Peyer's patch (tissue), 4 donors: ENCODE results near the gene KCTD10. TPM values are rescaled to one million over a fixed set of nuclear protein-coding genes. Genes with fewer than 3 reads are reported as not detected.
A peak's percentile ranks its signal among the peaks of the same experiment; 100 is the strongest.

Experiments
- DNase-seq, 3 donors: peaks; one replicate each; pipeline ENCODE4 v3.0.0-alpha.2; 2017 to 2019
- H3K27ac ChIP-seq, 4 donors: fragments of 200-600 bp; sonication (generic); one replicate each; pipeline ENCODE4 v1.5.1; 2016 to 2019
- H3K27me3 ChIP-seq, 2 donors: fragments of 200-600 bp; sonication (generic); one replicate each; pipeline ENCODE4 v1.5.1; 2019
- H3K36me3 ChIP-seq, 3 donors: fragments of 200-600 bp; sonication (generic); one replicate each; pipeline ENCODE4 v1.5.1; 2016 to 2019
- H3K4me1 ChIP-seq, 4 donors: fragments of 200-600 bp; sonication (generic); one replicate each; pipeline ENCODE4 v1.5.1; 2016 to 2019
- H3K4me3 ChIP-seq, 4 donors: fragments of 200-600 bp; sonication (generic); 1 replicate in 3 of 4; 2 replicates in 1 of 4; pipeline ENCODE4 v1.5.1; 2016 to 2019; ENCODE audit warnings: mild to moderate bottlenecking in 1 of 4
- H3K9me3 ChIP-seq, 4 donors: fragments of 200-600 bp; sonication (generic); one replicate each; pipeline ENCODE4 v1.5.1; 2016 to 2019; ENCODE audit warnings: mild to moderate bottlenecking in 1 of 4
- CTCF ChIP-seq, 6 experiments: fragments of 450-650 bp in 4 of 6; fragments of 200-600 bp in 2 of 6; sonication (generic) in 1 of 6; IDR thresholded peaks; one replicate each; pipeline ENCODE4 v1.5.1; 2017 to 2019; ENCODE audit warnings: antibody characterized with exemption in 6 of 6, mild to moderate bottlenecking in 3 of 6, moderate library complexity in 1 of 6
- POLR2A ChIP-seq, 2 donors: fragments of 450-650 bp; IDR thresholded peaks; one replicate each; pipeline ENCODE4 v1.5.1; 2017; ENCODE audit warnings: antibody characterized with exemption in 2 of 2, mild to moderate bottlenecking in 2 of 2, moderate library complexity in 2 of 2
- total RNA-seq, 4 donors: library from RNA; depleted of rRNA; stranded (reverse); fragments of >200 nt; gene quantifications; one replicate each; pipeline ENCODE4 v1.1.0, GENCODE V29; 2016

The KCTD10 gene
- total RNA-seq, 4 donors from 2014 or later: 18.4 to 53.6 (median 28.8) TPM

GRCh38 chr12:109467978-109468676 is 9.0 kb downstream of the KCTD10 start:
- Histone ChIP-seq H3K27ac (peak overlapping the region in 2 of 4 donors; percentile 0 to 44), H3K4me3 (no peak overlapping the region), H3K9me3 (no peaks in the 10 kb centered on the region), H3K36me3 (peaks cover 0 to 48% (median 0%) of the 10 kb centered on the region in 3 donors), H3K4me1 (peaks cover 0 to 10% (median 0%) of the 10 kb centered on the region in 4 donors), H3K27me3 (no peaks in the 10 kb centered on the region)
- TF ChIP-seq CTCF (IDR thresholded peaks at IDR 0.05) (no peak), POLR2A (IDR thresholded peaks at IDR 0.05) (no peak)
- DNase-seq: no peak

DNA sequence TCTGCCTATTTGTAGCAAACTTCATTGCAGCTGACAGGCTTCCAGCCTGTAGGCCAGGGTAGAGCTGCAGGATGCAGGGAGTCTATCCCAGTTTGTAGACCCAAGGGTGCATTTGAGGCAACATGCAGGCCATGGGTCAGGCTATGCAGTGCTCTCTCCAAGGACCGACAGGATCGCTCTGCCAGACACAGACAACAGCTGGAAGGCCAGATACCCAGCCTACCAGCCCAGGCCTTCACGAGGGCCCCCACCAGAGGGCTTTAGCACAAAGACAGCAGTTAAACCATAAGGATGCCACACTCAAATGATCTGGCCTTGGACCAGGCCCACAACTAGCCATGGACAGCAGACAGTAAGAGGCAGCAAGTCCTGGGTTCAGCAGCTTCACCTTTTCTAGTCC is 10.3 kb downstream of the KCTD10 start:
- TF ChIP-seq CTCF (IDR thresholded peaks at IDR 0.05) (no peak), POLR2A (IDR thresholded peaks at IDR 0.05) (no peak)
- DNase-seq: no peak
- H3K4me1 ChIP-seq: peaks cover 0 to 22% (median 3%) of the 10 kb centered on the region in 4 donors
- H3K4me3 ChIP-seq: no peak overlapping the region
- no peaks in the 10 kb centered on the region for H3K9me3 ChIP-seq
- no peaks in the 10 kb centered on the region for H3K27me3 ChIP-seq
- H3K27ac ChIP-seq: peak overlapping the region in 2 of 4 donors; percentile 44 to 91
- peaks cover 0 to 48% (median 0%) of the 10 kb centered on the region in 3 donors for H3K36me3 ChIP-seq

GRCh38 chr12:109466305-109466704 is 10.8 kb downstream of the KCTD10 start:
- Histone ChIP-seq H3K9me3 (no peaks in the 10 kb centered on the region), H3K4me1 (peaks cover 0 to 27% (median 5%) of the 10 kb centered on the region in 4 donors), H3K4me3 (no peak overlapping the region), H3K27me3 (no peaks in the 10 kb centered on the region), H3K36me3 (peaks cover 0 to 48% (median 0%) of the 10 kb centered on the region in 3 donors), H3K27ac (peak overlapping the region in 2 of 4 donors; percentile 80 to 91)
- TF ChIP-seq POLR2A (IDR thresholded peaks at IDR 0.05) (no peak), CTCF (IDR thresholded peaks at IDR 0.05) (no peak)
- no peak for DNase-seq

DNA sequence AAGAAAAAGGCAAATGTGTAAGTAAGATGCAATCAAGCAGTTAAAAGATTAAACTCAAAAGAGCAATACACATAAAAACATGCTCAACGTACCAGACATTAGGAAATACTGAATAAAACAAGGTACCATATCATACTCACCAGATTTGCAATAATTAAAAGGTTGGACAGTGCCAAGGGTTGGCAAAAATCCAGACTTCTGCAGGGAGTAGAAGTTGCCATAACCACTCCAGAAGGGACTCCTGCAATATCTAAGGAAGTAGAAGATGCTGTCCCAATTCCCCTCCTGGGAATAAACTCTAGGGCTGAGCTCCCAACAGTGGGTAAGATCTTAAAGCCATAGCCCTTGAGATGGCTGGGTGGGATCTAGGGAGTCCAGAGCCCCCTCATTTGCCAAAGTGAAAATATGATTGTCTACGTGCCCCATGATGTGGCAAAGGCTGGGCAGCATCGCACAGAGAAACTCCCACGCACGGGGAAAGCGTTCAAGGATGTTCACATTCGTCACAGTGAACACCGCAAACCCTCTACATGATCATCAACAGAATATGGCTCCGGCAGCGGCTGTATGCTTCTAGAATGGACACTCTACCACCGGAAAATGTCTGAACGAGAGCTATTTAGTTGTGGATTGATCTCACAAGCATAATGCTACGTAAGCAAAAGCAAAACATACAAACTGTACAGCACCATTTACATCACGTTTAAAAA is 12.3 kb downstream of the KCTD10 start:
- TF ChIP-seq POLR2A (IDR thresholded peaks at IDR 0.05): no peak
- no peak for TF ChIP-seq CTCF (IDR thresholded peaks at IDR 0.05)
- H3K27ac ChIP-seq: peak overlapping the region in 3 of 4 donors; percentile 38 to 91 (median 80)
- no peaks in the 10 kb centered on the region for H3K9me3 ChIP-seq
- DNase-seq: no peak
- peaks cover 0 to 38% (median 8%) of the 10 kb centered on the region in 4 donors for H3K4me1 ChIP-seq
- H3K4me3 ChIP-seq: no peak overlapping the region
- H3K36me3 ChIP-seq: peaks cover 0 to 54% (median 0%) of the 10 kb centered on the region in 3 donors
- no peaks in the 10 kb centered on the region for H3K27me3 ChIP-seq

DNA sequence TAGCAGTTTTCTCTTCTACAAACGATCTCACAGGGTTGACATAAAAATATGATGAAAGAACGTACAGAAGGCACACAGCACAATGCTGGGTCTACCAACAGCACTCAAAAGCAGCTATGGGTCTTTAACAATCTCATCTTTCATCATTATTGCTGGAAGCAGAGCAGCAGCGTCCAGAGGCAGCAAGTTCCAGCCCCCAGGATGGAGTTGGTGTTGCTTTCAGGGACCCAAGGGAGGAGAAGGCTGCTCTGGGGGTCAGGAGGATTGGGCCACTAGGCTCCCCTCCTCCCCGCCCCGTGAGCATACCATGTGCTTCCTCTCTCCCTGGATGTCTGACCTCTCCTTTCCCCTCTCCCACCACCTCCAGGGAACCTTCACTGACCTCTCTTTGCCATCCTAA is 13.3 kb downstream of the KCTD10 start:
- no peak for DNase-seq
- Histone ChIP-seq H3K4me1 (peaks cover 0 to 38% (median 8%) of the 10 kb centered on the region in 4 donors), H3K27me3 (no peaks in the 10 kb centered on the region), H3K27ac (peak overlapping the region; percentile 66 to 91 (median 80)), H3K4me3 (peak overlapping the region in 1 of 4 donors; percentile 4), H3K9me3 (no peaks in the 10 kb centered on the region), H3K36me3 (peaks cover 0 to 45% (median 0%) of the 10 kb centered on the region in 3 donors)
- no peak for TF ChIP-seq CTCF (IDR thresholded peaks at IDR 0.05)
- TF ChIP-seq POLR2A (IDR thresholded peaks at IDR 0.05): no peak
